ENCODE data around the gene KCNAB2.

Gene KCNAB2

DNA sequence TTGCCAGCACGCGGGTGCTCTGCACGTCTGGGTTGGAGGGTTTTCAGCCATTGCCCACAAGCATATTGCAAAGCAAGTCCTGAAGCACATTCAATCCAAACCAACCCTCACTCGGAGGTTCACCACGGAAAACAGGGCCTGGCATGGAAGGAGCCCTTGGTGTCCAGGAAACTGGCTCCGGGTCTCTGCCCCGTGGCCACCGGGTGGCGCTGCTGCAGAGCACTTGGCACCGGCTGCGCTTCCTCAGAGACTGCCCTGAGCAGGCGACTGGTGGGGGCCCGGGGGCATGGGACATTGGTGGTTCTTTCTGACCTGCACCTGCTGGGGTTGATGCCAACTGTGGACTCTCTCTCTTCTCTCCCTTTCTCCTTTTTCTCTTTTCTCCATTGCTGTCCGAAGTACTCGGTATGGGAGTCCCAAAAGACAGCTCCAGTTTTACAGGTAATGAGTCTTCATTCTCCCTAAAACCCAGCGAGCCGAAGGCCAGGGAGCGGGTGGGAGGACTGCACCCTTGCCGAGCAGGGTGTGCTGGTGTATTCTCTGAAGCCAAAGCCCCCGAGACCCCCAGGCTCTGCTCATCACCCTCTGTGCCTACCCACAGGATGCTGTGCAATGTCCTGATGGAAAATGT lies 4.1 kb upstream of the KCNAB2 start:
- ChIA-PET CTCF (interaction anchor here (0.7 to 3.1 kb wide), 7 partner anchors 8 to 302 kb away, joined by 3 to 17 read pairs (median 4); no protein-coding TSS in a partner anchor), POLR2A (no interaction called here)
- TF ChIP-seq, protein P1, sequence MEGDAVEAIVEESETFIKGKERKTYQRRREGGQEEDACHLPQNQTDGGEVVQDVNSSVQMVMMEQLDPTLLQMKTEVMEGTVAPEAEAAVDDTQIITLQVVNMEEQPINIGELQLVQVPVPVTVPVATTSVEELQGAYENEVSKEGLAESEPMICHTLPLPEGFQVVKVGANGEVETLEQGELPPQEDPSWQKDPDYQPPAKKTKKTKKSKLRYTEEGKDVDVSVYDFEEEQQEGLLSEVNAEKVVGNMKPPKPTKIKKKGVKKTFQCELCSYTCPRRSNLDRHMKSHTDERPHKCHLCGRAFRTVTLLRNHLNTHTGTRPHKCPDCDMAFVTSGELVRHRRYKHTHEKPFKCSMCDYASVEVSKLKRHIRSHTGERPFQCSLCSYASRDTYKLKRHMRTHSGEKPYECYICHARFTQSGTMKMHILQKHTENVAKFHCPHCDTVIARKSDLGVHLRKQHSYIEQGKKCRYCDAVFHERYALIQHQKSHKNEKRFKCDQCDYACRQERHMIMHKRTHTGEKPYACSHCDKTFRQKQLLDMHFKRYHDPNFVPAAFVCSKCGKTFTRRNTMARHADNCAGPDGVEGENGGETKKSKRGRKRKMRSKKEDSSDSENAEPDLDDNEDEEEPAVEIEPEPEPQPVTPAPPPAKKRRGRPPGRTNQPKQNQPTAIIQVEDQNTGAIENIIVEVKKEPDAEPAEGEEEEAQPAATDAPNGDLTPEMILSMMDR (IDR thresholded peaks at IDR 0.05; ENCODE audit: insufficient read depth, low read length, missing control alignments) = peak; percentile 70
- H3K4me3 ChIP-seq (ENCODE audit: low read depth, low read length) = no peak overlapping the region
- no peak for DNase-seq (ENCODE audit: low read depth, low spot score)

- CTCF ChIA-PET = interaction anchor here (1.8 to 3.1 kb wide), 2 partner anchors 10 to 201 kb away, joined by 6 to 17 read pairs; no protein-coding TSS in a partner anchor
- no peak overlapping the region for H3K4me3 ChIP-seq (ENCODE audit: low read depth, low read length)
- DNase-seq (ENCODE audit: low read depth, low spot score) = no peak
- POLR2A ChIA-PET = no interaction called here
- TF ChIP-seq, protein P1 (IDR thresholded peaks at IDR 0.05; ENCODE audit: insufficient read depth, low read length, missing control alignments) = no peak
Observed at GRCh38 chr1:6043561-6043960, 2.1 kb upstream of the KCNAB2 start.

- DNase-seq (ENCODE audit: low read depth, low spot score) = no peak
- no peak overlapping the region for H3K4me3 ChIP-seq (ENCODE audit: low read depth, low read length)
- TF ChIP-seq, protein P1 (IDR thresholded peaks at IDR 0.05; ENCODE audit: insufficient read depth, low read length, missing control alignments) = no peak
- CTCF ChIA-PET = interaction anchor here (1.1 to 1.8 kb wide), 5 partner anchors 9 to 200 kb away, joined by 3 to 6 read pairs (median 4); no protein-coding TSS in a partner anchor
- POLR2A ChIA-PET = no interaction called here
Observed at GRCh38 chr1:6044481-6045109, 1.1 kb upstream of the KCNAB2 start.

DNA sequence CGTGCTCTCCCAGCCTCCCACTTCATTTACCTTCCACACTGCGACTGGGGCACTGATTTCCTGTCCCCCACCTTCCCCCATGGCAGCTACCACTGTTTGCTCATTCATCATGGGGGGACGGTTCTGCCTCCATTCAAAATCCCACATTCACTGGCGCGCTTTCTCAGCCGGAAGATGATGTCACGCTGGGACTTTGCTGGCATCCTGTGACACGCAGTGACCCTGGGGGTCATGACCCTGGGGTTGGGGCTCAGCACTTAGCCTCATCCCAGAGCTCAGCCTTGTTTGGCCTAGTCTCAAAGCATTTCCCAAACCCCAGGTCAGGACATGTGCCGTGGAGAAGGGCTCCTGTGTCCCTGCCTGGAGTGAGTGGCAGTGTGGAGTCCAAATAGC lies 582 bp upstream of the KCNAB2 start:
- POLR2A ChIA-PET = no interaction called here
- CTCF ChIA-PET = interaction anchor here (1.1 to 1.6 kb wide), 4 partner anchors 8 to 24 kb away, joined by 3 to 5 read pairs (median 4); no protein-coding TSS in a partner anchor

GRCh38 chr1:6046279-6046678 lies 591 bp downstream of the KCNAB2 start:
- TF ChIP-seq, protein P1 (IDR thresholded peaks at IDR 0.05; ENCODE audit: insufficient read depth, low read length, missing control alignments) = no peak
- no peak overlapping the region for H3K4me3 ChIP-seq (ENCODE audit: low read depth, low read length)
- POLR2A ChIA-PET = no interaction called here
- CTCF ChIA-PET = no interaction called here
- DNase-seq (ENCODE audit: low read depth, low spot score) = no peak

More for the DNA sequence above, 582 bp upstream of the KCNAB2 start:
- TF ChIP-seq, protein P1 (IDR thresholded peaks at IDR 0.05; ENCODE audit: insufficient read depth, low read length, missing control alignments) = no peak
- no peak for DNase-seq (ENCODE audit: low read depth, low spot score)
- no peak overlapping the region for H3K4me3 ChIP-seq (ENCODE audit: low read depth, low read length)

DNA sequence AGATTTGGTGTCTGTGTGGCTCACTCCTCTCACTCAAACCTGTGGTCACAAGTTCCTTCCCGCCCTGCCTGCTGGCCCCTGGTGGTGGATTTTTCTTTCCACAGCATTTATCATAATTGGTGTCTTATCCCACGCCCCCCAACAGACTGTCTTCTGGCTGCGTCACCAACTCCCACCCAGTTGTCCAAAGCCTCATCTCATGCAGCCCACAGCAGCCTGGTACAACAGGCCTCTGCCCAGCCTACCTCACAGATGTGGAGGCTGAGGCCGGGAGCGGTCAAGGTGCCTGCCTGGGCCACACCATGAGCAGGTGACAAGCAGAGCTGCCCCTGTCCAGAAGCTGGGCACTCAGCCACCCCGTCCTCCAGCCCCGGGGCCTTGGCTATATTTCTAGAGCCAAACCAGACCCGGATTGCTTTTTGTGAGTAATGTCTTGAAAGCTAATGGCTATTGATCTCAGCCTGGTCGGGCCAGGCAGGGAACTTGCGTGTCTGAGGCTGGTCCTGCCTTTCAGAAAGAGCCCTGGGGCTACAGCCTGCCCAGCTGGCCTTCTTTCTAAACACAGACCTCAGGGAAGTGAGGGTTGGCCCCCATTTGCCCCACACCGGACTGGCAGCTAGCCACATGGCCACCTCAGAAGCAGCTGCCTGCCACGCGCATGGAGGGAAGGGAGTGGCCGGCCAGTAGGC lies 2.6 kb downstream of the KCNAB2 start:
- ChIA-PET CTCF (interaction anchor here (1.4 to 6.1 kb wide), 2 partner anchors 137 to 197 kb away, joined by 5 to 90 read pairs; partner anchors contain the start of gene HES3), POLR2A (no interaction called here)
- DNase-seq (ENCODE audit: low read depth, low spot score) = no peak
- TF ChIP-seq, protein P1 (IDR thresholded peaks at IDR 0.05; ENCODE audit: insufficient read depth, low read length, missing control alignments) = no peak
- H3K4me3 ChIP-seq (ENCODE audit: low read depth, low read length) = no peak overlapping the region

All from AG04449 (cell line).